ENCODE data around the gene POLR2E. TPM values are rescaled to one million over a fixed set of nuclear protein-coding genes. Genes with fewer than 3 reads are reported as not detected.

The POLR2E gene
- polyA plus RNA-seq, 3 donors = 183 to 222 (median 195) TPM

- peak overlapping the region in 6 of 7 donors; percentile 56 to 90 (median 74) for H3K27ac Mint-ChIP-seq
- H3K9me3 Mint-ChIP-seq = no peaks in the 10 kb centered on the region
- peaks cover 95% of the 10 kb centered on the region for H4K20me1 ChIP-seq (ENCODE audit: insufficient read depth, low read length)
- peak overlapping the region; percentile 69 for H3K4me2 ChIP-seq (replicated peaks; ENCODE audit: extremely low read depth, low read length, poor library complexity, severe bottlenecking)
- no peak overlapping the region for H2AFZ ChIP-seq (ENCODE audit: insufficient read depth, low read depth, low read length, poor library complexity, severe bottlenecking)
- peaks cover 0 to 1% (median 0%) of the 10 kb centered on the region in 3 donors for H3K27me3 Mint-ChIP-seq (ENCODE audit: low read depth in 3 of 3)
- intact Hi-C loops (cut with micrococcal nuclease) = loop anchor here in 1 of 2 donors (2.0 to 5.0 kb wide), 2 partner anchors 13 to 37 kb away; no protein-coding TSS in a partner anchor
- H3K4me1 Mint-ChIP-seq = peaks cover 64% of the 10 kb centered on the region
- no peaks in the 10 kb centered on the region for H3K27me3 ChIP-seq (ENCODE audit: control insufficient read depth in 2 of 2, insufficient read depth in 2 of 2, low read length in 2 of 2)
- H3K9me3 ChIP-seq (replicated peaks in 1 of 2; ENCODE audit: control insufficient read depth in 1 of 2, insufficient read depth in 1 of 2, low read length in 2 of 2) = no peaks in the 10 kb centered on the region
- no peak for DNase-seq
- H3K4me3 ChIP-seq (replicated peaks in 1 of 3; ENCODE audit: low read depth in 2 of 3, low read length in 3 of 3) = peak overlapping the region in 1 of 3 experiments; percentile 59
- 69% methylated on average over 20 of the region's 28 CpGs for WGBS (ENCODE audit: insufficient coverage)
- H3K4me3 Mint-ChIP-seq = peak overlapping the region; percentile 57 to 76
- TF ChIP-seq, protein P1, sequence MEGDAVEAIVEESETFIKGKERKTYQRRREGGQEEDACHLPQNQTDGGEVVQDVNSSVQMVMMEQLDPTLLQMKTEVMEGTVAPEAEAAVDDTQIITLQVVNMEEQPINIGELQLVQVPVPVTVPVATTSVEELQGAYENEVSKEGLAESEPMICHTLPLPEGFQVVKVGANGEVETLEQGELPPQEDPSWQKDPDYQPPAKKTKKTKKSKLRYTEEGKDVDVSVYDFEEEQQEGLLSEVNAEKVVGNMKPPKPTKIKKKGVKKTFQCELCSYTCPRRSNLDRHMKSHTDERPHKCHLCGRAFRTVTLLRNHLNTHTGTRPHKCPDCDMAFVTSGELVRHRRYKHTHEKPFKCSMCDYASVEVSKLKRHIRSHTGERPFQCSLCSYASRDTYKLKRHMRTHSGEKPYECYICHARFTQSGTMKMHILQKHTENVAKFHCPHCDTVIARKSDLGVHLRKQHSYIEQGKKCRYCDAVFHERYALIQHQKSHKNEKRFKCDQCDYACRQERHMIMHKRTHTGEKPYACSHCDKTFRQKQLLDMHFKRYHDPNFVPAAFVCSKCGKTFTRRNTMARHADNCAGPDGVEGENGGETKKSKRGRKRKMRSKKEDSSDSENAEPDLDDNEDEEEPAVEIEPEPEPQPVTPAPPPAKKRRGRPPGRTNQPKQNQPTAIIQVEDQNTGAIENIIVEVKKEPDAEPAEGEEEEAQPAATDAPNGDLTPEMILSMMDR (IDR thresholded peaks at IDR 0.05) = no peak
- H3K36me3 ChIP-seq (replicated peaks in 1 of 2; ENCODE audit: control insufficient read depth in 1 of 2, insufficient read depth in 2 of 2, low read length in 2 of 2) = peaks cover 66 to 70% of the 10 kb centered on the region in 2 donors
- peak overlapping the region; percentile 33 to 36 for H3K27ac ChIP-seq (ENCODE audit: low read depth in 1 of 2, low read length in 2 of 2)
- peaks cover 72 to 87% of the 10 kb centered on the region in 2 donors for H3K4me1 ChIP-seq (ENCODE audit: control insufficient read depth in 1 of 2, insufficient read depth in 2 of 2, low read length in 2 of 2)
- peaks cover 94% of the 10 kb centered on the region for H3K79me2 ChIP-seq (ENCODE audit: insufficient read depth, low read length)
- H3K36me3 Mint-ChIP-seq = peaks cover 45 to 84% of the 10 kb centered on the region in 2 donors
- peak overlapping the region; percentile 8 for H3K9ac ChIP-seq (ENCODE audit: insufficient read depth, low read length, poor library complexity, severe bottlenecking)
These were observed 21.1 kb downstream of the POLR2E start for GRCh38 chr19:1073956-1074517.

DNA sequence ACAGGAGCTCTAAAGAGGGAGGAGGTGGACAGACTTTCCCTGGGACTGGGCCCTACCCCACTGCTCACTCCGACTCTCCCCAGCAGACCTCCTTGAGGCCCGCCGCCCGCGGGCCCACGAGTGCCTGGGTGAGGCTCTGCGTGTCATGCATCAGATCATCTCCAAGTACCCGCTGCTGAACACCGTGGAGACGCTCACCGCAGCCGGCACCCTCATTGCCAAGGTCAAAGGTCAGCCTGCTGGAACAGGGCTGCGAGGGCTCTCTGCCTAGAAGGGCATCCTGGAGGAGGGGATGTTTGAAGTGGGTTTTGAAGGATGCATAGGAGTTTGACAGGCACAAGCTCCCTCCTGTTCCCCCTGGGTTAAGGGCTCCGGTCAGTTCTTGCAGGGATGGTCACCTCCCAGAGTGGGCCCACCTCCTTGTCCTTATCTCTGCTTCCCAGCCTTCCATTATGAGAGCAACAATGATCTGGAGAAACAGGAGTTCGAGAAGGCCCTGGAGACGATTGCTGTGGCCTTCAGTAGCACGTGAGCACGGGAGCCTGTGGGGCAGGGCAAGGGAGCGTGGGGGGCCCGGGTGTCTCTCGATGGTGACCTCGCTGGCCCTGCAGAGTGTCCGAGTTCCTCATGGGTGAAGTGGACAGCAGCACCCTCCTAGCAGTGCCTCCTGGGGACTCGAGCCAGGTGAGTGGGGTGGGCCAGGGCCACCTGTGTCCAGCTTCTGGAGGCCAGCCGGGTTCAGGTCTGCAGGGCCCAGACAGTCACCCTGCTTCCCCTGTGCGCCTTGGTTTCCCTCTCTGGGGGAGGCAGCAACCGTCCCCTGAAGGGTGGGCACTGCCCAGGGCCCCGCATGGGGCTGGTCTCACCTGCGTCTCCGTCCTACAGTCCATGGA is 21.9 kb downstream of the POLR2E start:
- H3K36me3 ChIP-seq (replicated peaks in 1 of 2; ENCODE audit: control insufficient read depth in 1 of 2, insufficient read depth in 2 of 2, low read length in 2 of 2) = peaks cover 62 to 65% of the 10 kb centered on the region in 2 donors
- DNase-seq = no peak
- intact Hi-C loops (cut with micrococcal nuclease) = loop anchor here in 1 of 2 donors (2.0 to 5.0 kb wide), 2 partner anchors 13 to 36 kb away; no protein-coding TSS in a partner anchor
- Mint-ChIP-seq H3K4me3 (no peak overlapping the region), H3K27ac (peak overlapping the region in 5 of 7 donors; percentile 50 to 83 (median 62)), H3K36me3 (peaks cover 48 to 83% of the 10 kb centered on the region in 2 donors), H3K4me1 (peaks cover 70% of the 10 kb centered on the region), H3K9me3 (no peaks in the 10 kb centered on the region), H3K27me3 (ENCODE audit: low read depth in 3 of 3) (peaks cover 0 to 1% (median 0%) of the 10 kb centered on the region in 3 donors)
- peaks cover 95% of the 10 kb centered on the region for H4K20me1 ChIP-seq (ENCODE audit: insufficient read depth, low read length)
- no peaks in the 10 kb centered on the region for H3K27me3 ChIP-seq (ENCODE audit: control insufficient read depth in 2 of 2, insufficient read depth in 2 of 2, low read length in 2 of 2)
- no peak overlapping the region for H2AFZ ChIP-seq (ENCODE audit: insufficient read depth, low read depth, low read length, poor library complexity, severe bottlenecking)
- peaks cover 95% of the 10 kb centered on the region for H3K79me2 ChIP-seq (ENCODE audit: insufficient read depth, low read length)
- H3K4me3 ChIP-seq (replicated peaks in 1 of 3; ENCODE audit: low read depth in 2 of 3, low read length in 3 of 3) = peak overlapping the region in 1 of 3 experiments; percentile 59
- peaks cover 80 to 94% of the 10 kb centered on the region in 2 donors for H3K4me1 ChIP-seq (ENCODE audit: control insufficient read depth in 1 of 2, insufficient read depth in 2 of 2, low read length in 2 of 2)
- no peak overlapping the region for H3K9ac ChIP-seq (ENCODE audit: insufficient read depth, low read length, poor library complexity, severe bottlenecking)
- H3K4me2 ChIP-seq (replicated peaks; ENCODE audit: extremely low read depth, low read length, poor library complexity, severe bottlenecking) = peak overlapping the region; percentile 69
- TF ChIP-seq, protein P1 (IDR thresholded peaks at IDR 0.05) = no peak
- H3K9me3 ChIP-seq (replicated peaks in 1 of 2; ENCODE audit: control insufficient read depth in 1 of 2, insufficient read depth in 1 of 2, low read length in 2 of 2) = no peaks in the 10 kb centered on the region
- H3K27ac ChIP-seq (ENCODE audit: low read depth in 1 of 2, low read length in 2 of 2) = peak overlapping the region in 1 of 2 donors; percentile 33
- WGBS (ENCODE audit: insufficient coverage) = 89% methylated on average over 12 of the region's 30 CpGs
